Measurements from ENCODE around the gene KRT81. TPM values are rescaled to one million over a fixed set of nuclear protein-coding genes. Genes with fewer than 3 reads are reported as not detected.
"Not testable (repeated sequence)": the region's sequence is repeated elsewhere in the genome, so short reads cannot be mapped to it uniquely, and the experiment has no call there.

The KRT81 gene
- total RNA-seq, 1 donor from 2014 or later, result 1.2 TPM

DNA sequence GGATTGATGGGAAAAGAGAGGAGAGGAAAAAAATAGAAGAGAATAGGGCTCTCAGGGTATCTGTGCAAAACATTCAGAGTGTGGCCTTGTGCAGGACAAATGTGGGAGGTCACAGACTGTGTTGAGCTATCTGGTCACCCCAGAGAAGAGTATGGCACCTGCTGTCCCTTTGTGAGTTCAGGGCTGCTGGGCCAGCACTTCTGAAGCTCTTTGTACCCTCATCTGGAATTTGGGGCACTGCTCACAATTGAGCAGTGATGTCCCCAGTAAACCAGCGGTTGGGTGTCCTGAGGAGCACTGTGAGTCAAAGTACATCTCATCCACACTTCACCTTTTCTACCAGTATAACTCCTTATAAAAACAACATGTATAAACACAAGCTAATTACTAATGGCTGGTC is 2.6 kb upstream of the KRT81 start:
- Mint-ChIP-seq H3K36me3 (ENCODE audit: low read depth, unreplicated experiment) (no peaks in the 10 kb centered on the region), H3K27me3 (ENCODE audit: low read depth, unreplicated experiment) (peaks cover 53% of the 10 kb centered on the region), H3K27ac (ENCODE audit: unreplicated experiment) (no peak overlapping the region), H3K9me3 (ENCODE audit: unreplicated experiment) (peaks cover 8% of the 10 kb centered on the region), H3K4me1 (ENCODE audit: low read depth, unreplicated experiment) (no peaks in the 10 kb centered on the region), H3K4me3 (ENCODE audit: unreplicated experiment) (no peak overlapping the region)
- no peak overlapping the region for H2AFZ ChIP-seq (ENCODE audit: low read depth, low read length)
- no peaks in the 10 kb centered on the region for H4K20me1 ChIP-seq (ENCODE audit: insufficient read depth, low read length)
- TF ChIP-seq, protein P1, sequence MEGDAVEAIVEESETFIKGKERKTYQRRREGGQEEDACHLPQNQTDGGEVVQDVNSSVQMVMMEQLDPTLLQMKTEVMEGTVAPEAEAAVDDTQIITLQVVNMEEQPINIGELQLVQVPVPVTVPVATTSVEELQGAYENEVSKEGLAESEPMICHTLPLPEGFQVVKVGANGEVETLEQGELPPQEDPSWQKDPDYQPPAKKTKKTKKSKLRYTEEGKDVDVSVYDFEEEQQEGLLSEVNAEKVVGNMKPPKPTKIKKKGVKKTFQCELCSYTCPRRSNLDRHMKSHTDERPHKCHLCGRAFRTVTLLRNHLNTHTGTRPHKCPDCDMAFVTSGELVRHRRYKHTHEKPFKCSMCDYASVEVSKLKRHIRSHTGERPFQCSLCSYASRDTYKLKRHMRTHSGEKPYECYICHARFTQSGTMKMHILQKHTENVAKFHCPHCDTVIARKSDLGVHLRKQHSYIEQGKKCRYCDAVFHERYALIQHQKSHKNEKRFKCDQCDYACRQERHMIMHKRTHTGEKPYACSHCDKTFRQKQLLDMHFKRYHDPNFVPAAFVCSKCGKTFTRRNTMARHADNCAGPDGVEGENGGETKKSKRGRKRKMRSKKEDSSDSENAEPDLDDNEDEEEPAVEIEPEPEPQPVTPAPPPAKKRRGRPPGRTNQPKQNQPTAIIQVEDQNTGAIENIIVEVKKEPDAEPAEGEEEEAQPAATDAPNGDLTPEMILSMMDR (IDR thresholded peaks at IDR 0.05; ENCODE audit: insufficient read depth, low read depth, low read length), result no peak
- TF ChIP-seq EZH2 (IDR thresholded peaks at IDR 0.05; ENCODE audit: insufficient read depth, low read length), result no peak
- no peak for FAIRE-seq
- no peak overlapping the region for H3K4me2 ChIP-seq (ENCODE audit: low read length)
- no peak overlapping the region for H3K9ac ChIP-seq (ENCODE audit: low read length)
- H3K4me3 ChIP-seq (ENCODE audit: insufficient read depth, low read depth, low read length), result no peak overlapping the region
- no peaks in the 10 kb centered on the region for H3K36me3 ChIP-seq (ENCODE audit: insufficient read depth, low read length)
- no peaks in the 10 kb centered on the region for H3K79me2 ChIP-seq (ENCODE audit: insufficient read depth, low read length)
- no peak for DNase-seq (ENCODE audit: low read depth)
- no peaks in the 10 kb centered on the region for H3K9me3 ChIP-seq (ENCODE audit: insufficient read depth, low read depth, low read length)
- no peaks in the 10 kb centered on the region for H3K4me1 ChIP-seq (ENCODE audit: insufficient read depth, low read length)
- H3K27ac ChIP-seq (ENCODE audit: low read depth, low read length), result no peak overlapping the region
- peaks cover 33% of the 10 kb centered on the region for H3K27me3 ChIP-seq (ENCODE audit: insufficient read depth, low read length)

- not testable (repeated sequence) for H3K4me2 ChIP-seq (ENCODE audit: low read length); H2AFZ ChIP-seq (ENCODE audit: low read depth, low read length); H3K9me3 ChIP-seq (ENCODE audit: insufficient read depth, low read depth, low read length); H3K4me3 ChIP-seq (ENCODE audit: insufficient read depth, low read depth, low read length); DNase-seq (ENCODE audit: low read depth); H3K4me1 ChIP-seq (ENCODE audit: insufficient read depth, low read length); H3K36me3 ChIP-seq (ENCODE audit: insufficient read depth, low read length); H3K4me1 Mint-ChIP-seq (ENCODE audit: low read depth, unreplicated experiment); FAIRE-seq; H3K9ac ChIP-seq (ENCODE audit: low read length); H3K79me2 ChIP-seq (ENCODE audit: insufficient read depth, low read length); H3K9me3 Mint-ChIP-seq (ENCODE audit: unreplicated experiment); H3K36me3 Mint-ChIP-seq (ENCODE audit: low read depth, unreplicated experiment); H3K27ac Mint-ChIP-seq (ENCODE audit: unreplicated experiment); H3K4me3 Mint-ChIP-seq (ENCODE audit: unreplicated experiment); H3K27ac ChIP-seq (ENCODE audit: low read depth, low read length); H4K20me1 ChIP-seq (ENCODE audit: insufficient read depth, low read length)
- H3K27me3 ChIP-seq (ENCODE audit: insufficient read depth, low read length), result peaks cover 15% of the 10 kb centered on the region
- peaks cover 36% of the 10 kb centered on the region for H3K27me3 Mint-ChIP-seq (ENCODE audit: low read depth, unreplicated experiment)
These were observed 725 bp downstream of the KRT81 start for GRCh38 chr12:52290483-52291134.

DNA sequence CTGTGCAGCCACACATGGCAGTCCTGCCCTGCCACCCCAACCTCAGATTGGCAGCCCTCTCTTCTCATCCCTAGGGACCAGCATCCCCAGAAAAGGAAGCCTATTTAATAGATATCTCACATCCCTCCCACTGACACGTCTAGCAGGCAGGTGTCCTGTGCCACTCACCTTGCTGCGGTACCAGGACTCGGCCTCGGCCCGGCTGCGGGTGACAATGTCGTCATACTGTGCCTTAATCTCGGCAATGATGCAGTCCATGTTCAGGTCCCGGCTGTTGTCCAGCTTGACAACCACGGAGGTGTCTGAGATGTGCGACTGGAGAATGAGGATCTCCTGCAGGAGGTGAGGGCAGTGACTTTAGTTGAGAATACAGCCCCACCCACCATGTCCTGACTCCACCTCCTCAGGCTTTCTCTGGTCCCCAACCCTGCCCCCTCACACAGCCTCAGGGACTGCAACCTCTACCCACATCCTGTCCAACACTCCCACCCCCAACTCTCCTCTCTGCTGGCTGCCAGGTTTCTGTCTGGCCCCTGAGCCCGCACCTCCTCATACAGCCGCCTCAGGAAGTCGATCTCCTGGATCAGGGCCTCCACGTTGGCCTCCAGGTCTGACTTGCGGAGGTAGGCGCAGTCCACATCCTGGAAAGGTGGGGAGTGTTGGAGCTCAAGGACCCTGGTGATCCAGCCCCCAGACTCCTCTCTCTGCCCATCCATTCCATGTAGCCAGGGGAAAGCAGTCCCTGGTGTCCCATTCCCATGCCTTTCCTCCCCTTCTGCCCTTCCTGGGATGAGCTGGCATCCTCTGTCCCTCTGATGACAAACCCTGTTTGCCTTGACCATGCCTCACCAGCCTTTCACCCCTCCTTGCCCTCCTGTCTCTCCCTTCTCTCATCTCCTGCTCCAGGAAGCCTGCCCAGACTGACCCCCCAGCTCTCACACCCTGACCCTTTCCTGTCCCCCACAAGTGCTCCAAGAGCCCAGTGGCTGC is 3.2 kb downstream of the KRT81 start:
- not testable (repeated sequence) for H3K9me3 Mint-ChIP-seq (ENCODE audit: unreplicated experiment)

GRCh38 chr12:52286857-52287785 is 4.2 kb downstream of the KRT81 start:
- H3K9ac ChIP-seq (ENCODE audit: low read length); DNase-seq (ENCODE audit: low read depth); H3K27ac Mint-ChIP-seq (ENCODE audit: unreplicated experiment); H3K9me3 Mint-ChIP-seq (ENCODE audit: unreplicated experiment); H3K79me2 ChIP-seq (ENCODE audit: insufficient read depth, low read length); H3K36me3 Mint-ChIP-seq (ENCODE audit: low read depth, unreplicated experiment); H3K9me3 ChIP-seq (ENCODE audit: insufficient read depth, low read depth, low read length); H3K36me3 ChIP-seq (ENCODE audit: insufficient read depth, low read length); H3K4me2 ChIP-seq (ENCODE audit: low read length); H4K20me1 ChIP-seq (ENCODE audit: insufficient read depth, low read length); H3K4me3 Mint-ChIP-seq (ENCODE audit: unreplicated experiment); H3K27me3 ChIP-seq (ENCODE audit: insufficient read depth, low read length); H2AFZ ChIP-seq (ENCODE audit: low read depth, low read length); H3K4me3 ChIP-seq (ENCODE audit: insufficient read depth, low read depth, low read length); FAIRE-seq; H3K27ac ChIP-seq (ENCODE audit: low read depth, low read length): not testable (repeated sequence)
- Mint-ChIP-seq H3K27me3 (ENCODE audit: low read depth, unreplicated experiment) (peaks cover 25% of the 10 kb centered on the region), H3K4me1 (ENCODE audit: low read depth, unreplicated experiment) (peaks cover 14% of the 10 kb centered on the region)
- H3K4me1 ChIP-seq (ENCODE audit: insufficient read depth, low read length), result peaks cover 15% of the 10 kb centered on the region

More for the DNA sequence above, 3.2 kb downstream of the KRT81 start:
- not testable (repeated sequence) for H3K4me2 ChIP-seq (ENCODE audit: low read length); H4K20me1 ChIP-seq (ENCODE audit: insufficient read depth, low read length); H3K4me3 Mint-ChIP-seq (ENCODE audit: unreplicated experiment); H3K9me3 ChIP-seq (ENCODE audit: insufficient read depth, low read depth, low read length); H3K27ac Mint-ChIP-seq (ENCODE audit: unreplicated experiment); H3K36me3 Mint-ChIP-seq (ENCODE audit: low read depth, unreplicated experiment); H3K9ac ChIP-seq (ENCODE audit: low read length); DNase-seq (ENCODE audit: low read depth); H3K79me2 ChIP-seq (ENCODE audit: insufficient read depth, low read length); H3K36me3 ChIP-seq (ENCODE audit: insufficient read depth, low read length); H3K27ac ChIP-seq (ENCODE audit: low read depth, low read length); H3K4me3 ChIP-seq (ENCODE audit: insufficient read depth, low read depth, low read length); H2AFZ ChIP-seq (ENCODE audit: low read depth, low read length); H3K27me3 ChIP-seq (ENCODE audit: insufficient read depth, low read length); FAIRE-seq
- Mint-ChIP-seq H3K27me3 (ENCODE audit: low read depth, unreplicated experiment) (peaks cover 25% of the 10 kb centered on the region), H3K4me1 (ENCODE audit: low read depth, unreplicated experiment) (peaks cover 14% of the 10 kb centered on the region)
- peaks cover 15% of the 10 kb centered on the region for H3K4me1 ChIP-seq (ENCODE audit: insufficient read depth, low read length)

Data from astrocyte (in vitro differentiated cells and primary cell).